Prostate gland (tissue), 2 donors: ENCODE measurements around the gene AP3D1.

Experiments used
- POLR2A ChIP-seq: fragments of 450-650 bp; IDR thresholded peaks from one replicate; pipeline ENCODE4 v1.6.1; 2016; ENCODE audit warnings: antibody characterized with exemption, mild to moderate bottlenecking
- POLR2AphosphoS5 ChIP-seq: sonication (generic); formaldehyde crosslinking; IDR thresholded peaks from one replicate; pipeline ENCODE4 v1.6.1; 2017; ENCODE audit warnings: antibody characterized with exemption
- TF ChIP-seq, protein P1 (sequence below), 4 experiments: fragments of 200-600 bp in 2 of 4; fragments of 450-650 bp in 2 of 4; sonication (generic) in 2 of 4; IDR thresholded peaks; 1 replicate in 3 of 4; 2 replicates in 1 of 4; pipeline ENCODE4 v1.5.1; 2016 to 2019; ENCODE audit warnings: antibody characterized with exemption in 4 of 4, mild to moderate bottlenecking in 2 of 4, moderate library complexity in 2 of 4

DNA sequence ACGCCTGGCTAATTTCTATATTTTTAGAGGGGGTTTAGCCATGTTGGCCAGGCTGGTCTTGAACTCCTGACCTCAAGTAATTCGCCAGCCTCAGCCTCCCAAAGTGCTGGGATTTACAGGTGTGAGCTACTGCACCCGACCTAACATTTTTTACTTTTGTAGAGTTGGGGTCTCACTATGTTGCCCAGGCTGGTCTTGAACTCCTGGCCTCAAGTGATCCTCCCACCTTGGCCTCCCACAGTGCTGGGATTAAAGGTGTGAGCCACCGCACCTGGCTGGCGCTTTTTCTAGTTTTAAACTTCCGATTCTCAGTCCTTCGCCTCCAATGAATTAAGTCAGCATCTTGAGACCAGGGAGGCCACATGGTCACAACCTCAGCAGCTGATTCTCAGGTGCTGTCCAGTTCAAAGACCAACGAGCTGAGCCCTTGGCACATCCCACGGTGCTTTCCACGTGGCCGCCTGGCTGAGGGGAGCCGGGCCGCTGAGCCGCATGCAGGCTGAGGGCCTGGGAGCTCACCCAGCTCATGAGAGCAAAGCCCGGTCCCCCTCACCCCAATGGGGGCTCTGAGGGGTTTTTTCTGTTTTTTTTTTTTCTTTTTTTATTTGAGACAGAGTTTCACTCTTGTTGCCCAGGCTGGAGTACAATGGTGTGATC is 9.1 kb downstream of the AP3D1 start:
- TF ChIP-seq POLR2AphosphoS5 (no peak), POLR2A (no peak)
- TF ChIP-seq, protein P1, sequence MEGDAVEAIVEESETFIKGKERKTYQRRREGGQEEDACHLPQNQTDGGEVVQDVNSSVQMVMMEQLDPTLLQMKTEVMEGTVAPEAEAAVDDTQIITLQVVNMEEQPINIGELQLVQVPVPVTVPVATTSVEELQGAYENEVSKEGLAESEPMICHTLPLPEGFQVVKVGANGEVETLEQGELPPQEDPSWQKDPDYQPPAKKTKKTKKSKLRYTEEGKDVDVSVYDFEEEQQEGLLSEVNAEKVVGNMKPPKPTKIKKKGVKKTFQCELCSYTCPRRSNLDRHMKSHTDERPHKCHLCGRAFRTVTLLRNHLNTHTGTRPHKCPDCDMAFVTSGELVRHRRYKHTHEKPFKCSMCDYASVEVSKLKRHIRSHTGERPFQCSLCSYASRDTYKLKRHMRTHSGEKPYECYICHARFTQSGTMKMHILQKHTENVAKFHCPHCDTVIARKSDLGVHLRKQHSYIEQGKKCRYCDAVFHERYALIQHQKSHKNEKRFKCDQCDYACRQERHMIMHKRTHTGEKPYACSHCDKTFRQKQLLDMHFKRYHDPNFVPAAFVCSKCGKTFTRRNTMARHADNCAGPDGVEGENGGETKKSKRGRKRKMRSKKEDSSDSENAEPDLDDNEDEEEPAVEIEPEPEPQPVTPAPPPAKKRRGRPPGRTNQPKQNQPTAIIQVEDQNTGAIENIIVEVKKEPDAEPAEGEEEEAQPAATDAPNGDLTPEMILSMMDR (IDR thresholded peaks at IDR 0.05), result no peak
